ENCODE data around the gene COL6A2.
"Not testable (repeated sequence)": the region's sequence is repeated elsewhere in the genome, so short reads cannot be mapped to it uniquely, and the experiment has no call there.

The COL6A2 gene

GRCh38 chr21:46124926-46125845, 27.3 kb downstream of the COL6A2 start:
- no peak for DNase-seq (ENCODE audit: low read depth in 1 of 2, low spot score in 1 of 2)

DNA sequence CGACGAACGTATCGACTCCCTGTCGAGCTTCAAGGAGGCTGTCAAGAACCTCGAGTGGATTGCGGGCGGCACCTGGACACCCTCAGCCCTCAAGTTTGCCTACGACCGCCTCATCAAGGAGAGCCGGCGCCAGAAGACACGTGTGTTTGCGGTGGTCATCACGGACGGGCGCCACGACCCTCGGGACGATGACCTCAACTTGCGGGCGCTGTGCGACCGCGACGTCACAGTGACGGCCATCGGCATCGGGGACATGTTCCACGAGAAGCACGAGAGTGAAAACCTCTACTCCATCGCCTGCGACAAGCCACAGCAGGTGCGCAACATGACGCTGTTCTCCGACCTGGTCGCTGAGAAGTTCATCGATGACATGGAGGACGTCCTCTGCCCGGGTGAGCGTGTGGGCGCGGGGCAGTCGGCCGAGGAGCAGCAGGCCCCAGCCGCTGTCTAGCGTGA, 28.0 kb downstream of the COL6A2 start:
- no peak for DNase-seq (ENCODE audit: low read depth in 1 of 2, low spot score in 1 of 2)

DNA sequence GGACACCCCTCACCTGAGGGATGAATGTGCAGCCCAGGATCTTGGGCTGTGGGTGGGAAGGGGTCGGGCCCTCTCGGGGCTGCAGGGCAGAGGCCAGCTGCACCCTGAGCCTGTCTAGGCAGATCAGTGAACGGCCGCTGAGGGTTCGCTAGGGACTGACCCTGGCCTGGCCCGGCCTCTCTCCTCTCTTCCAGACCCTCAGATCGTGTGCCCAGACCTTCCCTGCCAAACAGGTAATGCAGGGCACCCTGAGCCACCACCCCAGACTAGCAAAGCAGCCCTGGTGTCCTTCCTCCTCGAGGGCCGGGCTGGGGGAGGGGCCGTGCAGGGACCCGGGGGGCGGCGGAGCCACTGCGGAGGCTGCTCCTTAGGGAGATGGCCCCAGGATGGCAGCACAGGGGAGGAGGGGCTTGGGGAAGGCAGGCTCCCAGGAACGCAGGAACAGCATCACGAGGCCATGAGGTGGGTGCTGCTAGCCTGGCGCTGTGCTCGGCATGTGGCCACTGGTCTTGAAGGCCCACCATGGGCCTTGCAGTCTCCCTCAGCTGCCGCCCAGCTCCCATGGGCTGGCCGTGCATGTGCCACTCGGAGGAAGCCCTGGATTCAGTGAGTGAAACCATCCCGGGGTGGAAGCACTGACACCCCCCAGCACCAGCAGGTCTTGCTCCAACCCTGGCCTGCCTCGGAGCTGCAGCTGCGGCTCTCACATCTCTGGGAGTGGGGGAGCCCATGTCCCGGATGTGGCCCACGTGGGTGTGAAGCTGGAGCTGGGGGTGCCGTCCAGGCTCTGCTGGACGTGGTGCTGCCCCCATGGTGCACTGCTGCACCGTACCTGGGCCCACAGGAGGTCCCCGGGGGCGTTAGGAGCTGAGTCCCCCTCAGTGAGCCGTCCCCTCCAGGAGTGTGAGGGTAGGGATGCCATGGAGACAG, 28.7 kb downstream of the COL6A2 start:
- DNase-seq (ENCODE audit: low read depth in 1 of 2, low spot score in 1 of 2) = no peak

DNA sequence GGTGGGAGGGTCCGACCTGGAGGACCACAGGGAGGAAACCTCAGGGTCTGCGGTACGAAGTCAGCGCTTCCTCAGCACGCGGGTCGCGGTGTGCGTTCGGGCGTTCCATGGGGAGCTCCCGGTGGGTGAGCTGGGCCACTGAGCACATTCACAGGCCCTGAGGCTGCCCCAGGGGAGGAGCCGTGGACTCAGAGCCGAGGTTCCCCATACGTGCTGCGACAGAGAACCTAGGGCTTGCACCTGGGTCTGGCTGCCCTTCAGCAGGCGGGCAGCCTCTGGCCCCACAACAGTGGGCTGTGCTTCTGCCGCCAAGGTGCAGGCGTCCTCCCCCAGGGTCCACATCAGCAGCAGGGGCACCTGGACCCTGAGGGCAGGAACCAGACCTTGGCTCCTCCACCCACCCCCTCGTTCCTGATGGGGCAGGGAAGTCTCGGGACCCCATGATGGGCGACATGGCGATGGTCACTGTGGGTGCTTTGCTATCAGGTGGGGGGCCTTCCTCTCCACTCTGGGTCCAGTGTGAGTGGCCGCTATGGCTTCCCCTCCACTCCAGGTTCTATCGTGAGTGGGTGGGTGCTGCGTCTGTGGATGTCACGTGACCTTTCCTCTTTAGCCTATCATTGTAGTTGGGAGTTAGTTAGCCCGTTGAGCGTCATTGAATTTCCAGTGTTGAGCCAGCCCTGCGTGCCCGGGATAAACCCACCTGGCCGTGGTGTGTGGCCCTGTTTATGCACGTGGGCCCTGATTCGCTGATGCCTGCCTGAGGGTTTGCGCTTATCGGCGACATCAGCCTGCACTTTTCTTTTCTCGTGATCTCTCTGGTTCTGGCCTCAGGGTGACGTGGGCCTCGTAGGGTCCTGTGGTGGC, 29.6 kb downstream of the COL6A2 start:
- DNase-seq (ENCODE audit: low read depth in 1 of 2, low spot score in 1 of 2) = no peak

DNA sequence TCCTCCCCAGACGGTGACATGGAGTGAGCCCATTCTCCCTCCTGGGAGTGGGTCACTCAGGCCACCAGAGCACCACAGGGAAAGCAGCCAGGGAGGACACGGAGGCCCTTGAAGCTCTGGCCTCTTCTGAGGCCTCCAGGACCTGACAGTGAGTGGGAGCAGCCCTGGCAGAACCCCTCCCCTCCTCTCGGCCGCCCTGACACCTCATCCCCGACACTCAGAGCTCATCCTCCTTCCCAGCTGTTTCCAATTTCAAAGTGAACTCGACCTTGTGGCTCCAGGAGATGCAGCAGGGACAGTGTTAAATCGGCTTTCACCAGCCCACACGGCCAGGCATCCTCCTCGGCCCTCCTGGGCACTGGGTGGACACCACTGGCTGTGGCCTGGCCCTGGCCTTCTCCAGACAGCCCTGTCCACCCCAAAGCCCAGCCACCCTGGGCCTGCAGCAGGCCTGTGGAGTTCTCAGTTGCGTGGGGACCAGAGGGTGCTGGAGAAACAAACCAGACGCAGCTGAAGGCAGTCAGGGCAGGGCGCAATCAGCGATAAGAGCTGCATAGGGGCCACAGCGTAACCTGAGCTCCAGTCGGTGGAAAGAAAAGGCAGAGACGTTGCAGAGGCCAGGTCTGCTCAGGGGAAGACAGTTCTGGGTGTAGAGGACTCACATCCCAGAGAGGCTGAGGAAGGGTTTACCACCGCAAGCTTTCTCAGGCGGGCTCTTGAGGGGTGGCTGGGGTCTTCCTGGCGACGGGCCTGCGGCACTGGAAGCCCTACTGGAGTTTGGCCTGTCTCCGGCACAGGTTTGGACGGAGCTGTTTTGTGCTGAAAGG, 30.4 kb downstream of the COL6A2 start:
- DNase-seq (ENCODE audit: low read depth in 1 of 2, low spot score in 1 of 2) = no peak

GRCh38 chr21:46128933-46129571, 31.1 kb downstream of the COL6A2 start:
- no peak for DNase-seq (ENCODE audit: low read depth in 1 of 2, low spot score in 1 of 2)

GRCh38 chr21:46129846-46130651, 32.1 kb downstream of the COL6A2 start:
- DNase-seq (ENCODE audit: low read depth in 1 of 2, low spot score in 1 of 2) = no peak

DNA sequence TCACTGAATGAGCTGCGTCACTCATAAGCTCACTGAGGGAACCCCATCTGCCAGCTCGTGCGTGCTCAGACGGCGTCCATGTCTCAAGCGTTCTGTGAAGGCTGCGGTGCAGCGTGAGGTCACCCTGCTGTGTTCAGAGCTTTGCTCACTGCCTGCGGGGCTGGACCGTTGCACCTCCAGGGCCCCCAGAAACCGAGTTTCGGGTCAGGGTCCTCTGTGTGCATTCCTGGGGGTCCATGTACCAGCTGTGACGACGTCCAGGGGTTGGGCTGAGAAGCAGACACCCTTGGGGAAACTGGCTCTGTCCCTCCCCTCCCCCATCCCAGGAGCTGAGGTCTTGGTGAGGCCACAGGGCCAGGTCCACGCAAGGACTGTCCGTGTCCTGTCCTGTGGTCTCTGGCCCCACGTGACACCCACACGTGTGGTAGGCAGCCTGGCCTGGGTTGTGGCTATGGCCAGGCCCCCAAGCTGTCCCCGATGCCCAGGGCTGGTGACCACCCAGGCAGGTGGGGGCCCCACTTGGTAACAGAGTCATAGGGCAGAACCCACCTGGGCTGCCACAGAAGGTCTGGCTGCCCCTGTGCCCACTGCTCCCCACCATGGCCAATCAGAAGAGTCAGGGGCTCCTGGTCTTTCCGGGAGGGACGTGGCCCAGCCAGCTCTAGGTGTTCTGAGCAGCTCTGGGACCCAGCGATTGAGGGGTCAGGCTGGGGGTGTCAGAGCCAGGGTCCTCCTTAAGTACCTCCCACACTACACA, 33.1 kb downstream of the COL6A2 start:
- DNase-seq (ENCODE audit: low read depth in 1 of 2, low spot score in 1 of 2) = no peak

GRCh38 chr21:46131588-46131837, 33.6 kb downstream of the COL6A2 start:
- no peak for DNase-seq (ENCODE audit: low read depth in 1 of 2, low spot score in 1 of 2)

DNA sequence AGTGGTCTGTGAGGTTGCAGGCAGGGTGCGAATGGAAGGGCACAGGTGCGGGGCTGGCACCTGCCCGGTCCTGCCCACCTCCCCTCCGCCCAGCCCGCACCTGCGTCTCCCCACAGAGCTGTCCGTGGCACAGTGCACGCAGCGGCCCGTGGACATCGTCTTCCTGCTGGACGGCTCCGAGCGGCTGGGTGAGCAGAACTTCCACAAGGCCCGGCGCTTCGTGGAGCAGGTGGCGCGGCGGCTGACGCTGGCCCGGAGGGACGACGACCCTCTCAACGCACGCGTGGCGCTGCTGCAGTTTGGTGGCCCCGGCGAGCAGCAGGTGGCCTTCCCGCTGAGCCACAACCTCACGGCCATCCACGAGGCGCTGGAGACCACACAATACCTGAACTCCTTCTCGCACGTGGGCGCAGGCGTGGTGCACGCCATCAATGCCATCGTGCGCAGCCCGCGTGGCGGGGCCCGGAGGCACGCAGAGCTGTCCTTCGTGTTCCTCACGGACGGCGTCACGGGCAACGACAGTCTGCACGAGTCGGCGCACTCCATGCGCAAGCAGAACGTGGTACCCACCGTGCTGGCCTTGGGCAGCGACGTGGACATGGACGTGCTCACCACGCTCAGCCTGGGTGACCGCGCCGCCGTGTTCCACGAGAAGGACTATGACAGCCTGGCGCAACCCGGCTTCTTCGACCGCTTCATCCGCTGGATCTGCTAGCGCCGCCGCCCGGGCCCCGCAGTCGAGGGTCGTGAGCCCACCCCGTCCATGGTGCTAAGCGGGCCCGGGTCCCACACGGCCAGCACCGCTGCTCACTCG, 34.1 kb downstream of the COL6A2 start:
- DNase-seq (ENCODE audit: low read depth in 1 of 2, low spot score in 1 of 2) = no peak

DNA sequence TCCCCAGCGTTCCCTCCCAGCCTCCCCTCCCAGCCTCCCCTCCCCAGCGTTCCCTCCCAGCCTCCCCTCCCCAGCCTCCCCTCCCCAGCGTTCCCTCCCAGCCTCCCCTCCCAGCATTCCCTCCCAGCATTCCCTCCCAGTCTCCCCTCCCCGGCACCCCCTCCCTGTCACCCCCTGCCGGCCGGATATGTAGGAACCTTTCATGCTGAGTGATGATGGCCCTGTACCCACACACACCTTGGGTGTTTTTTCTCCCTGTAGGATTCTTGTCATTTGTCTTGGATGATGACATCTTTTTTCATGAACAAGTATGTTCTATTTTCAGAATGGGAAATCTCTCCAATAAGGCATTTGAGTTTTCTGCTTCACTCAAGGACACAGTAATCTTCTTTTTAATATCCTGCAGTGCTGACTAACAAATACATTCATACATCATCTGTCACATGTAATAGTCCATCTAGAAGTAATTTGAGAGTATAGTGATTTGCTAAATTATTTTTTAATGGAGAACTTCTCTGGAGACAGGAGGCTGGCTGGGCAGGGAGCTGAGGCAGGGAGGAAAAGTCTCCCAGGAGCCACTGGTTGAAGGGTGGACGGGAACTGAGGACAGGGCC, 38.0 kb downstream of the COL6A2 start:
- no peak for DNase-seq (ENCODE audit: low read depth in 1 of 2, low spot score in 1 of 2)

DNA sequence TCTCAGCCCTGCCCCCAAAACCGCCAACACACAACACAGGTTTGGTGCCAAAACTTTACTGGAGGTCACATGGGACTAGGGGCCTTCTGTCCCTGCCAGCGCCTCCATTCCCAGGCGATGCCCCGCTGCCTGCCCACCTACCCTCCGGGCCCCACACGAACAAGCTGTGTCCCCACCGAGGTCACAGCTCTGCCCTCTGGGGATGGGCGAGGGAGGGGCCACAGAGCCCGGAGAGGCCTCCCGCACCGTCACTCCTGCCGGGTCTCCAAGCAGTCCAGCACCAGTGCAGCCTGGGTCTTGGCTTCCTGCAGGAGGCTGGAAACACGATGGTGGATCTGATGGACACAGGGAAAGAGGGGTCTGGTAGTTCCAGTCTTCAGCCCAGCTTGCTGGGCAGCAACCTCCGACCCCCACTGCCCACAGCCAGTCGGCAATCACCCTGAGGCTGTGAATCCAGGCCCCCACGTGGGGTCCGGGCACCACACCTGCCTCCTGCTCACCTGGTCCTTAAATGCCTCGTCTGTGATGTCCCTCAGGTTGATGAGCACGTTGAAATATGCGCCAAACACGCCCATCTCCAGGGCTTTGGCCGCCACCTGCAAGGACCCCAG, 38.9 kb downstream of the COL6A2 start:
- no peak for DNase-seq (ENCODE audit: low read depth in 1 of 2, low spot score in 1 of 2)

DNA sequence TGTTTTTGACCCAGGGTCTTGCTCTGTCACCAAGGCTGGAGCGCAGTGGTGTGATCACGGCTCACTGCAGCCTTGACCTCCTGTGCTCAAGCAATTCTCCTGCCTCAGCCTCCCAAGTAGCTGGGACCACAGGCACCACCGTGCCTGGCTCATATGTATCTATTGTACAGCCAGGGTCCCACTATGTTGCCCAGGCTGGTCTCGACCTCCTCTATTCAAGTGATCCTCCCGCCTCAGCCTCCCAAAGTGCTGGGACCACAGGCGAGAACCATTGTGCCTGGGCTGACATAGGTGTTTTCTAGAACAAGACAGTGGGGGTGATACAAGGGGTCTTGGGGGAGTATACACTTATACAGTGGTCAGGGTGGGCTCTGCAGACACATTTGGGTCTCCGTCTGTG, 40.0 kb downstream of the COL6A2 start:
- no peak for DNase-seq (ENCODE audit: low read depth in 1 of 2, low spot score in 1 of 2)

- no peak for DNase-seq (ENCODE audit: low read depth in 1 of 2, low spot score in 1 of 2)
Measured at GRCh38 chr21:46138383-46138970, 40.6 kb downstream of the COL6A2 start.

DNA sequence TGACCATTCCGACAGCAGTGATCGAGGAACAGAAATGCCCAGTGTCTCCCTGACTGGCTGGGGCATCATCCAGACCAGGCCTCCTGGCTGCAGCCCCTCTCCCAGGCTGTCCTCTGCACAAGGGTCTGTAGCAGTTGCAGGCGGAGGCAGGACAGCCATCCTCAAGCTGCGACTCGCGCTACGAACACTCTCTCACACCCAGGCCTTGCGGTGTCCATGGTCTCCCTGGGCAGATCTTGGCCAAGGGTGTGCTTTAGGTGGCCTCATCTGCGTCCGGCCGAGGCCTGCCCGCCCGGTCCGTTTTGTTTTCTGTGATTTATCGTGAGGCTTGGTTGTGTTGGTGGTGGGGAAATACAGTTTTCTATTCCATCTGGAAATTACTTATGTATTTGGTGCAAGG, 41.8 kb downstream of the COL6A2 start:
- no peak for DNase-seq (ENCODE audit: low read depth in 1 of 2, low spot score in 1 of 2)

DNA sequence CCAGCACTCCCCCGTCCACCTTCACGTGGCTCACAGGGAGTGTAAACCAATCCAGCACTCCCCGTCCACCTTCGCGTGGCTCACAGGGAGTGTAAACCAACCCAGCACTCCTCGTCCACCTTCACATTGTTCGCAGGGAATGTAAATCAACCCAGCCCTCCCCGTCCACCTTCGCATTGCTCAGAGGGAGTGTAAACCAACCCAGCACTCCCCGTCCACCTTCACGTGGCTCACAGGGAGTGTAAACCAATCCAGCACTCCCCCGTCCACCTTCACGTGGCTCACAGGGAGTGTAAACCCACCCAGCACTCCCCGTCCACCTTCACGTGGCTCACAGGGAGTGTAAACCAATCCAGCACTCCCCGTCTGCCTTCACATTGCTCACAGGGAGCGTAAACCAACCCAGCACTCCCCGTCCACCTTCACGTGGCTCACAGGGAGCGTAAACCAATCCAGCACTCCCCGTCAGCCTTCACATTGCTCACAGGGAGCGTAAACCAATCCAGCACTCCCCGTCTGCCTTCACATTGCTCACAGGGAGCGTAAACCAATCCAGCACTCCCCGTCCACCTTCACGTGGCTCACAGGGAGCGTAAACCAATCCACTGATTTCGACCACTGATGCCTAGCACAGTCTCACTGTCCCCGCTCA, 42.6 kb downstream of the COL6A2 start:
- not testable (repeated sequence) for DNase-seq (ENCODE audit: low read depth in 1 of 2, low spot score in 1 of 2)

All from activated CD4-positive, alpha-beta T cell treated with anti-CD3 and anti-CD28 coated beads, Interleukin-2, amount 50 U/mL, for 24 hours (primary cell).